Stimulated activated naive CD4-positive, alpha-beta T cell treated with Interleukin-2 at 50 U/mL for 16 hours (primary cell): ENCODE data around the gene IL22RA1.
A peak's percentile ranks its signal among the peaks of the same experiment; 100 is the strongest.

Experiments
- DNase-seq: peaks from one replicate; lab custom pipeline; 2025; lab: John Stamatoyannopoulos, UW

Gene IL22RA1

GRCh38 chr1:24111996-24112779, 30.8 kb downstream of the IL22RA1 start, which contains the start of gene MYOM3:
Gene MYOM3 (minus strand): TSS chr1:24112135. CDS start chr1:24108636, 3,499 bp downstream.
- peak; percentile 42 for DNase-seq

DNA sequence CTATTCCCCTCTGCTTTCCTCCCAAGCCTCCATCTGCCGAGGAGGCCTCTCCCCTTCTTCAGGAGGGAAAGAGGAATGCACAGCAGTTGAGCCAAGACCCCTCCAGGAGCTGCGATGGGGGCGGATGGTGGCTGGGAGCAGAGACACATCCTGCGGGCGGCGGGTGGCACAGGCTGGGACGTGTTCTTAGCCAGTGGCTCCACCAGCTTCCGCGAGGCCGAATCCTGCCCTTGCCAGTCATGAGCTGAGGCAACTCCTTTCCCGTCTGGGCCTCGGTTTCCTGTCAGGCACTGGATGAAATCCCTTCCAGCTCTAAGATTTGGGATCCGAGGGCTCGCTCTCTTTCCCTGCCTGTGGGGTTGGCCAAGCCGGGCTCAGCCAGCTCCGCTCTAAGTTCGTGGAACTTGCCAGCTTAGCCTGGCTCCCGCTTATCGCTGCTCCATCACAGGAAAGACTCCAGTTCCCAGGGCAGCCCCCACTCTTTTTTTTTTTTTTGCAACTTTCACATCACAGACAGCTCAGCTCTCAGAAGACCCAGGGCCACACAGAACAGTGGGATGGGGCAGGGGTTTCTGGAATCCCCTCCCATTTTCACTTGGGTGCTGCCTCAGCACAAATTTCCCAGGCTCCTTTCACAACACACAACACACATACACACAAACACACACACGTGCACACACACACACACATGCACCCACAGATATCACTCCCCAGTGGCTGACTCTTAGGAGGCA, 31.5 kb downstream of the IL22RA1 start:
- DNase-seq, result no peak

DNA sequence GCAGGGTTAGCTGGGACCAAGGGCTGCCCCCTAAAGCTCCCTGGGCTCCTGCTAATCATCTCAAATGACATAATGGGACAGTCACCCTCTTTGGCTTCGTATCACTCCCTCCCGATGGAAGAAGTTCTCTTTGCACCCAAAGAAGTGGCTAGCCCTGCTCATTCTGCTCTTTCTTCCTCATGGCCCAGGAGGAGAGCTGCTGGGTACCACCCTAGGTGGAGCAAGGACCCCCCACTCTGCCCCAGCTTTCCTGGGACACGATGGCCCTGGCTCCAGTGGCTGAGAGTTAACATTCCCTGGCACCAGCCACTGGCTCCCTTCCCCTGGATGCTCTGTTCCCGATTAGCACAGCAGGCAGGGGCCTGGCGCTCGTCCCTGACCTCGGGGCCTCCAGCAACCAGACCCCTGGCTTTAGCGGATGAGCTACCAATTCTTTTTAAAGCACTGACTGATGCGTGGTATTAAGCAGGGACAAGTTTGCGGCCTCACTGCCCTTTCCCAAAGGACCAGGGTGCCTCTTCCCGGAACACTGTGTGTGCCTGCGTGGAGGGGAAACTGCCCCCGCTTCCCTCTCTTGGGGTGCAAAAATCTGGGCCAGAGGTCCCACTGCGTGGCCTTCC, 32.2 kb downstream of the IL22RA1 start:
- DNase-seq, result no peak

GRCh38 chr1:24109686-24110475, 33.1 kb downstream of the IL22RA1 start:
- DNase-seq, result no peak

DNA sequence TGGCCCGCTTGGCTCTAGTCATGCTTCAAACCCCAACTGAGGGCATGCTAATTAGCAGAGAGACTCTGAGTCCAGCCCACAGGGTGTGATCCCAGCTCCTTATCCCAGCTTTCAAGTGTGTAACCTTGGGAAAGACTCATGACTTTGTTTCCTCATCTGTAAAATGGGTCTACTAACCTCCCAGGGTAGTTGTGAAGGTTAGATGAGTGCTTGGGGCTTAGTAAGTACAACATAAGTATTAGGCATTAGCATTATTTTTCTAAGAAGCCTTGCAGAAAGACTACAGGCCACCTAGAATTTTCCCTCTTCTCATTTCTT, 33.8 kb downstream of the IL22RA1 start:
- DNase-seq, result no peak

DNA sequence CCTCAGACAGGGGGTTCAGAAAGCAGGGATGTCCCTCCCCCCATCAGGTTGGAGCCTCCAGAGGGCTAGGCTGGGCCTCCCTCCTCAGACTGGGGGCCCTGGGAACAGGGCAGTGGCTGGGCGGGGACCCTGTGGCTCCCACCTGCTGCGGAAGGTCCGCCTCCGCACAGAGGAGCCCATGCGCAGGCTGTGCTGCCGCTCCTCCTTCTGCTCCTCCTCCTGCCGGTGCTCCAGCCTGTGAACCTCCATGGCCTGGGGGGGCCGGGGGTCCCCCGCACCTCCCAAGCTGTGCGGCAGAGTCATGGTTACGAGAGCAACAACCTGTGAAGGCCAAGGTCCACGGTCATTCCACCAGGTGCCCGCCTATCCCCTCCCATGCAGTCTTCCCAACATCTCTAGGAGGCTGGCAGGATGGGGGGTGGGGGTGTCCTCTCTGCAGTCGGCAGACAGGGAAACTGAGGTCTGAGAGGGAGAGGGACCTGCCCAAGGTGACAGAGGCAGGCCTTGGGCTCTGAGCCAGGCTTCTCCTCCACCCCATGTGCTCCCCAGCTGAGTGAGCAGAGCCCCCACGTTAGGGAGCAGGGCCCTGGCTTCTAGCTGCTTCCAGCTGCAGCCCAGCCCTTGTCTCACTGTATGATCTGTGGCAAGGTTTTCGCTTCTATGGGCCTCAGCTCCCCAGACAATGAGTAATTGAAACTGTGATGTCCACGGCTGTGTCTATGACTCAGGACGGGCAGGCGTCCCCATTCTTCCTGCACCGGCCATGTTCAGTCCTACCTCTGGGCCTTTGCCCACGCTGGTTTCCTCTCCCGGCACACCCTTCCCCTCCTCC, 34.4 kb downstream of the IL22RA1 start:
- DNase-seq, result no peak

DNA sequence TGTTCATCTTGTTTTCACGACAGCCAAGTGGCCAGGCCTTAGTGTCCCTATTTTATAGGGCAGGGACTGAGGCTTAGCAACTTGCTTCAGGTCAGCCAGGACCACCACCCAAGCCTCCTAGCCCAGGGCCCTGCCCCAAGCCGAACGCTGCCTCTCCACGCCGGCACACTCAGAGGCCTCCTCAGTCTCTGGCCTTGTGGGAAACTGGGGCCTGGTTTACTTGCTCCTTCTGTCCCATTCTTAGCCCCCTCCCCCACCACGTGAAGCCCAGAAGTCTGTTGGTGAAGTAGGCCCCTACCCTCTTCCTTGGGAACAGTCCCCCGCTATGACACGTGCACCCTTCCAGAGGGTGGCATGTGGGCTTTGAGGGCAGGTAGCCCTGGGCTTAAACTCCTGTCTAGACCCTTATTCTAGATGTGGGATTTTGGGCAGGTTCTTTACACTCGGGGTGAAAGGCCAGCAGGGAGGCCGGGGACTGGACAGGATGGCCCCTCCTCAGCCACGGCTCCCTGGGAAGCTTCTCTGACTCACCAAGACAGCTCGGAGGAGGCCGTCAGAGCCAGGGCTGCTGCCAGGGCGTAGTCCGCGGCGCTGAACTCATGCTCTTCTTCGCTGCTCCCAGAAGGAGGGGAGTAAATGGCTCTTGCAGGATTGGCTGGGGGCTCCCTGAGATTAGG, 35.3 kb downstream of the IL22RA1 start:
- DNase-seq, result no peak

GRCh38 chr1:24105368-24106160, 37.4 kb downstream of the IL22RA1 start:
- DNase-seq, result no peak

DNA sequence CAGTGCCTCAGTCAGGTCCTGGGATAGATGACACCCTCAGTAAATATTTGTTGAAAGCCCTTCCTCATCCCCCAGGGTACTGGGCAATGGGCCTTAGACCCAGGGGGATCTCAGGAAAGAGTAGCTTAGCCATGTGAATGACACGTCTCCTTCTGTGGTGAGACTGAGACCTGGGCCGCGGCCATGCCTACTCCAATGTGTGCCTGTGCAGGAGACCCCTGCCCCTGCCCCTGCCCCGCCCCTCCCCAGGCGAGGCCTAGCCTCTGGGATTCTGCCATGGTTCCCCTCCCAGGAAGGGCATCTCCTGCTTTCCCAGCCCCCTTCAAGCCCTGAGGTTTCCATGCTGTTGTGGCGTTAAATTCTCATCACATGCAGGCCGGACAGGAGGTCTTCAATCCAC, 38.1 kb downstream of the IL22RA1 start:
- no peak for DNase-seq

DNA sequence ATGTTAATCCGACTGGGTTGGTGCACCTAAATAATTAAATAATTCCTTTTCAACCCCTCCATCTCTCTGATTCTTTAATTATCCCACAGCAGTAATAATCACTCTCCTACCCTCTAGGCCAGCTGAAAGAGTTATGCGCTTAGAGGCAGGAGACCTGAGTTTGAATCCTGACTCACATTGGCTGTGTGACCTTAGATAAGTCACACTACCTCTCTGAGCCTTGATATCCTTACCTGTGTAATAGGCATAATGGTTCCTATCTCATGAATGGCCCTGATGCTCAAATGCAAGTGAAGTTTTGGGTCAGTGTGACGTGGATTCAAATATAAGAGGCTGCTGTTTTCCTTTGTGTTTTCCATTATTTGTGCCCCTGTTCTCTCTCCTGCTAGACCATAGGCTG, 39.1 kb downstream of the IL22RA1 start:
- DNase-seq, result no peak

DNA sequence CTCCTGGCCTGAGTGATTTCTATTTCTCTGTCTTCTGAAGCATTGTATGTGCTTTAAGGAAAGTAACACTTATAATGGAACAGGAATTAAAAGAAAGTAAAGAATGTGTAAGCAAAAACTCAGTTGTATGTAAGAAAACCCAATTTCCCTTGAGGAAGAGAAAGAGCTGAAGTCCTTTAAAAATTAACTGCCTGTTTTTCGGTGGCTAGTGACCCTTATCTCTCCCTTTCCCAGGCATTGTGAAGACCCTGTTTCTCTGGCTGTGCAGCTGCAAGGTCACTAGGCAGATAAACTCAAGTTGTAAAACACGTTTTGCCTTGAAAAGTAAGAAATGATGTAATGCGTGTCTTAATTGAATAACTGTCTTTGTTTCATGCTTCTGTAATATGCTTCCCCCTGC, 39.5 kb downstream of the IL22RA1 start:
- no peak for DNase-seq

GRCh38 chr1:24102961-24103360, 40.0 kb downstream of the IL22RA1 start:
- no peak for DNase-seq

DNA sequence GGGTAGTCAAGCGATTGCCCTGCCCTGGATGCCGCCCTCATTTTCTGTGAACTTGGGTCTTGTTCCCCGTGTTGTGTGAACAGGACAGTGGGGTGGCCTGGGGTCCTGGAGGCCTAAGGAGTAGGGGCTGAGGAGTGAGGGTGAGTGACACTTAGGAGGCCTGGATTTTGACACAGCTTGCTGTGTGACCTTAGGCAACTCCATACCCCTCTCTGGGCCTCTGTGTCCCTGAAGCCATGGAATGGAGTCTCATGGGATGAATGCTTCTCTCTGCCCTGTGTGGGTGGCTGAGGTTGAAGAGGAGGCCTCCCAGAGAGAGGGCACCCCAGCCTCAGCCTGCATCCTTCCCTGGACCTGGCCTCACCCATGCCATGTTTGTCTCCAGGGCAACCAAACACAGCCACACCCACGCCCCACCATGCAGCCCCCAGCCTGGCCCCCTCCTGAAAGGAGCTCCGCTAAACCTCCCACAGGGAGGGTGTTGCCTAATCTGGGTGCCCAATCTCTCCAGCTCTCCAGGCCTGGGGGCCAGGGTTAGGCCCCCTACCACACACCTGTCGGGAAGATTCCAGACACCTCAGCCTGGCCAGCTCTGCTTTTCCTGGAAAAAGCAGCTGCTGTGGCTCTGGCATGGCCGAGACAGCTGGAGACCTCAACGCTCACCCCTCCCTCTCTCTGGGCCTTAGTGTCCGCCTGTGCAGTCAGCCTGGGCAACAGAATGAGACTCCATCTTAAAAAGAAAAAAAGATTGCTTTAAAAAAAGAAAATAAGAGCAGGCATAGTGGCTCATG, 40.9 kb downstream of the IL22RA1 start:
- DNase-seq, result no peak

GRCh38 chr1:24100945-24101737, 41.8 kb downstream of the IL22RA1 start:
- no peak for DNase-seq

DNA sequence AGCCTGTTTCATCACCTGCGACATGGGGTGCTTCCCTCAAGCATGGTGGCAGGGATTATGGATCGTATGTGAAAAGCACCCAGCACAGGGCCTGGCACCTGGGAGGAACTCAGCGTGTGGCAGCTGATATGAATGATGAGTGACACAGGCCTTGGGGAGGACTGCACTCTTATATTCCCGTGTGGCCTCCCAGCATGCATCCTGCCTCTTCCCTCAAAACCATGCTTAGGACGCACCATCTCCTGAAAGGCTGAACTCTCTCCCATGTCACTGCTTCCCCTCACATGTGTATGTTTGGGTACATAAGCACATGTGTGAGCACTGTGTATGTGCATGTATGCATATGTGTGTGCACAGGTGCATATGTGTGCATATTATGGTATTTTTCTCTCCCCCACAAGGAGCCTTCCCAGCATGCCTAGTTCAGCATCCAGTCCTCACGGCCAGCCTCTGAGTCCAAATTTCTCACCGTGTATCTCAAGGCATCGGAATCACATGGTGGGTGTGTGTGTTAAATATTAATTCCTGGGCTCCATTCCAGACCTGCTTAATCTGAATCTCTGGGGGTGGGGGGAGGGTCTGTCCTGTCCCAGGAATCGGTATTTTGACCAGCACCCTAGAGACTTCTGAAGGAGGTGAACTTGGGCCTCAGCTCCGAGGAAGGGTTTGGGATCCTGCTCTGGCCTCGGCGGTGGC, 43.8 kb downstream of the IL22RA1 start:
- no peak for DNase-seq

- DNase-seq, result no peak
Observed at GRCh38 chr1:24098102-24098501, 44.8 kb downstream of the IL22RA1 start.

- DNase-seq, result no peak
Observed at GRCh38 chr1:24097663-24098062, 45.3 kb downstream of the IL22RA1 start.

- DNase-seq, result no peak
Observed at GRCh38 chr1:24096739-24097103, 46.2 kb downstream of the IL22RA1 start.
